ENCODE results near the gene REM1.
"Not testable (repeated sequence)": the region's sequence is repeated elsewhere in the genome, so short reads cannot be mapped to it uniquely, and the experiment has no call there.

REM1 gene

GRCh38 chr20:31474758-31475427 is at the start of gene REM1, which contains the start of gene DEFB124:
Gene REM1 (plus strand): TSS chr20:31475288. CDS start chr20:31476446, 1,158 bp downstream.
Gene DEFB124 (minus strand): TSS chr20:31475127. CDS start chr20:31473013, 2,114 bp downstream.
- DNase-seq, result no peak

GRCh38 chr20:31425797-31426196 is 49.3 kb upstream of the REM1 start:
- DNase-seq, result no peak

- not testable (repeated sequence) for DNase-seq
These were observed 48.1 kb upstream of the REM1 start for GRCh38 chr20:31426891-31427551.

- DNase-seq, result not testable (repeated sequence)
These were observed 47.5 kb upstream of the REM1 start for GRCh38 chr20:31427576-31427975.

GRCh38 chr20:31430568-31431115 is 44.4 kb upstream of the REM1 start:
- DNase-seq, result no peak

- DNase-seq, result no peak
These were observed 35.0 kb upstream of the REM1 start, which contains the start of gene DEFB123 for GRCh38 chr20:31440012-31440659. Gene DEFB123 (plus strand): TSS chr20:31440632. CDS start chr20:31440699, 67 bp downstream.

- no peak for DNase-seq
These were observed 28.8 kb upstream of the REM1 start for GRCh38 chr20:31446084-31446819.

GRCh38 chr20:31449511-31450414 is 25.3 kb upstream of the REM1 start:
- no peak for DNase-seq

GRCh38 chr20:31452575-31452974 is 22.5 kb upstream of the REM1 start:
- no peak for DNase-seq

GRCh38 chr20:31454361-31454760 is 20.7 kb upstream of the REM1 start:
- DNase-seq, result no peak

- not testable (repeated sequence) for DNase-seq
These were observed 4.1 kb upstream of the REM1 start for GRCh38 chr20:31470946-31471345.

GRCh38 chr20:31472395-31473330 is 2.4 kb upstream of the REM1 start:
- DNase-seq, result no peak

GRCh38 chr20:31473331-31474096 is 1.6 kb upstream of the REM1 start:
- no peak for DNase-seq

GRCh38 chr20:31474097-31474436 is 1.0 kb upstream of the REM1 start:
- DNase-seq, result no peak

- DNase-seq, result no peak
These were observed 595 bp downstream of the REM1 start for GRCh38 chr20:31475472-31476293.

GRCh38 chr20:31476294-31476585 is 1.2 kb downstream of the REM1 start:
- DNase-seq, result no peak

- DNase-seq, result no peak
These were observed 1.6 kb downstream of the REM1 start for GRCh38 chr20:31476643-31477215.

- no peak for DNase-seq
These were observed 8.9 kb downstream of the REM1 start for GRCh38 chr20:31484001-31484400.
